ENCODE data around the gene FAM53A. TPM values are rescaled to one million over a fixed set of nuclear protein-coding genes. Genes with fewer than 3 reads are reported as not detected.

Gene FAM53A
- total and polyA plus RNA-seq, 2 of the 13 experiments (the other 11 are each of a cell fraction or from before 2014, with no cell fraction given), result 0.48 to 1.1 TPM

DNA sequence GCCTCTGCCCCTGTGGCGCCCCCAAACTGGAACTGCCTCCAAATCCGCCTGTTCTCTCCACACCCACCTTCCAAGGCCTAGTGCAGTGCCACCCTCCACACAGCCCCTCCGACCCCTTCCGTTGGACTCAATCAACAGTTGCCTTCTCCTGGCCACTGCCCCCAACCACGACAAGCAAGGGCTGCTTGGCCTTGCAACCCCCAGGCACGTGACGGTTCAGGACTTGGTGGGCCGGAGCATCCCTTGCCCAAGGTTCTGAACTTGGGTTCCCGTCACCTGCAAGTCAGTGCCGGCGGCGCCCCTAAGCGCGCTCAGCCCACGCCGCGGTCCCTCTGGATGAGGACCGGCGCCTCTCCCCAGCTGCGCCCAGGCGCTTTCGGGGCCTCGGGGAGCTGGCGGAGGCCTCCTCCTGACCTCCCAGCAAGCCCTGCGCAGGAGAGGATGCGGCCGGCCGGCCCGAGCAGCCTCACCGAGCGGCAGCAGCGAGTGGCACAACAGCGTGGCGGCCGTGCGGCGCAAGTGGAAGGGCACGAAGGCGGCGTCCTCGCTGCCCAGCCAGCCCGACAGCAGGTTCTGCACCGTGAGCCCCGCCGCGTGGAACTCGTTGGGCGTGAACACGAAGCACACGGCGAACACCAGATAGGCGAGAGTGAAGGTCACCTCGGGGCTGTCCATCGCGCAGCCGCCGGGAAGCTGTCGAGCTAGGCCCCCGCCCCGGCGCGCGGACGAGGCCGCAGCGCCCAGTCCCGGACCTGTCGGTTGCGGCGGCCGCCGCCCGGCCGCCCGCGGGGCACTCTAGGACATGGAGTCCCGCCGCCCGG is 36.3 kb upstream of the FAM53A start (continued):
- TF ChIP-seq, protein P1, sequence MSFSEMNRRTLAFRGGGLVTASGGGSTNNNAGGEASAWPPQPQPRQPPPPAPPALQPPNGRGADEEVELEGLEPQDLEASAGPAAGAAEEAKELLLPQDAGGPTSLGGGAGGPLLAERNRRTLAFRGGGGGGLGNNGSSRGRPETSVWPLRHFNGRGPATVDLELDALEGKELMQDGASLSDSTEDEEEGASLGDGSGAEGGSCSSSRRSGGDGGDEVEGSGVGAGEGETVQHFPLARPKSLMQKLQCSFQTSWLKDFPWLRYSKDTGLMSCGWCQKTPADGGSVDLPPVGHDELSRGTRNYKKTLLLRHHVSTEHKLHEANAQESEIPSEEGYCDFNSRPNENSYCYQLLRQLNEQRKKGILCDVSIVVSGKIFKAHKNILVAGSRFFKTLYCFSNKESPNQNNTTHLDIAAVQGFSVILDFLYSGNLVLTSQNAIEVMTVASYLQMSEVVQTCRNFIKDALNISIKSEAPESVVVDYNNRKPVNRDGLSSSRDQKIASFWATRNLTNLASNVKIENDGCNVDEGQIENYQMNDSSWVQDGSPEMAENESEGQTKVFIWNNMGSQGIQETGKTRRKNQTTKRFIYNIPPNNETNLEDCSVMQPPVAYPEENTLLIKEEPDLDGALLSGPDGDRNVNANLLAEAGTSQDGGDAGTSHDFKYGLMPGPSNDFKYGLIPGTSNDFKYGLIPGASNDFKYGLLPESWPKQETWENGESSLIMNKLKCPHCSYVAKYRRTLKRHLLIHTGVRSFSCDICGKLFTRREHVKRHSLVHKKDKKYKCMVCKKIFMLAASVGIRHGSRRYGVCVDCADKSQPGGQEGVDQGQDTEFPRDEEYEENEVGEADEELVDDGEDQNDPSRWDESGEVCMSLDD (CRISPR knock-in tag; IDR thresholded peaks at IDR 0.05; ENCODE audit: borderline replicate concordance), result no peak
- peak; percentile 86 for TF ChIP-seq ZNF451 (CRISPR knock-in tag; IDR thresholded peaks at IDR 0.05)
- no peak for TF ChIP-seq ZNF878 (CRISPR knock-in tag; IDR thresholded peaks at IDR 0.05)
- TF ChIP-seq SPEN (CRISPR knock-in tag; IDR thresholded peaks at IDR 0.05; ENCODE audit: low read depth), result no peak
- TF ChIP-seq ZNF256 (CRISPR knock-in tag; conservative IDR thresholded peaks at IDR 0.05), result 0 out of 2 replicates have a peak, but pooled peaks have one; percentile 20
- TF ChIP-seq ZNF317 (CRISPR knock-in tag; IDR thresholded peaks at IDR 0.05), result peak; percentile 22; the same call in 1 of the 2 replicates
- TF ChIP-seq, protein P2, sequence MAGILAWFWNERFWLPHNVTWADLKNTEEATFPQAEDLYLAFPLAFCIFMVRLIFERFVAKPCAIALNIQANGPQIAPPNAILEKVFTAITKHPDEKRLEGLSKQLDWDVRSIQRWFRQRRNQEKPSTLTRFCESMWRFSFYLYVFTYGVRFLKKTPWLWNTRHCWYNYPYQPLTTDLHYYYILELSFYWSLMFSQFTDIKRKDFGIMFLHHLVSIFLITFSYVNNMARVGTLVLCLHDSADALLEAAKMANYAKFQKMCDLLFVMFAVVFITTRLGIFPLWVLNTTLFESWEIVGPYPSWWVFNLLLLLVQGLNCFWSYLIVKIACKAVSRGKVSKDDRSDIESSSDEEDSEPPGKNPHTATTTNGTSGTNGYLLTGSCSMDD (CRISPR knock-in tag; IDR thresholded peaks at IDR 0.05), result 0 out of 2 replicates have a peak, but pooled peaks have one; percentile 48
- 0 out of 2 replicates have a peak, but pooled peaks have one; percentile 49 for TF ChIP-seq ZNF296 (CRISPR knock-in tag; conservative IDR thresholded peaks at IDR 0.05)
- no peak for TF ChIP-seq ZNF674 (CRISPR knock-in tag; IDR thresholded peaks at IDR 0.05; ENCODE audit: low read depth)
- TF ChIP-seq ZNF367 (CRISPR knock-in tag; IDR thresholded peaks at IDR 0.05; ENCODE audit: borderline replicate concordance), result 0 out of 2 replicates have a peak, but pooled peaks have one; percentile 80
- TF ChIP-seq SOX13 (IDR thresholded peaks at IDR 0.05), result no peak
- no peak for TF ChIP-seq SOX13 (CRISPR knock-in tag; conservative IDR thresholded peaks at IDR 0.05 in 1 of 2, IDR thresholded peaks at IDR 0.05 in 1 of 2)
- TF ChIP-seq U2AF1 (optimal IDR thresholded peaks at IDR 0.05; ENCODE audit: low read depth, low read length), result no peak
- no peak for TF ChIP-seq SP5 (CRISPR knock-in tag; IDR thresholded peaks at IDR 0.05; ENCODE audit: borderline replicate concordance, low read depth)
- 0 out of 2 replicates have a peak, but pooled peaks have one; percentile 31 for TF ChIP-seq ZFP41 (CRISPR knock-in tag; IDR thresholded peaks at IDR 0.05; ENCODE audit: borderline replicate concordance)
- TF ChIP-seq, protein P3, sequence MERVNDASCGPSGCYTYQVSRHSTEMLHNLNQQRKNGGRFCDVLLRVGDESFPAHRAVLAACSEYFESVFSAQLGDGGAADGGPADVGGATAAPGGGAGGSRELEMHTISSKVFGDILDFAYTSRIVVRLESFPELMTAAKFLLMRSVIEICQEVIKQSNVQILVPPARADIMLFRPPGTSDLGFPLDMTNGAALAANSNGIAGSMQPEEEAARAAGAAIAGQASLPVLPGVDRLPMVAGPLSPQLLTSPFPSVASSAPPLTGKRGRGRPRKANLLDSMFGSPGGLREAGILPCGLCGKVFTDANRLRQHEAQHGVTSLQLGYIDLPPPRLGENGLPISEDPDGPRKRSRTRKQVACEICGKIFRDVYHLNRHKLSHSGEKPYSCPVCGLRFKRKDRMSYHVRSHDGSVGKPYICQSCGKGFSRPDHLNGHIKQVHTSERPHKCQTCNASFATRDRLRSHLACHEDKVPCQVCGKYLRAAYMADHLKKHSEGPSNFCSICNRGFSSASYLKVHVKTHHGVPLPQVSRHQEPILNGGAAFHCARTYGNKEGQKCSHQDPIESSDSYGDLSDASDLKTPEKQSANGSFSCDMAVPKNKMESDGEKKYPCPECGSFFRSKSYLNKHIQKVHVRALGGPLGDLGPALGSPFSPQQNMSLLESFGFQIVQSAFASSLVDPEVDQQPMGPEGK (CRISPR knock-in tag; IDR thresholded peaks at IDR 0.05), result no peak
- TF ChIP-seq, protein P4, sequence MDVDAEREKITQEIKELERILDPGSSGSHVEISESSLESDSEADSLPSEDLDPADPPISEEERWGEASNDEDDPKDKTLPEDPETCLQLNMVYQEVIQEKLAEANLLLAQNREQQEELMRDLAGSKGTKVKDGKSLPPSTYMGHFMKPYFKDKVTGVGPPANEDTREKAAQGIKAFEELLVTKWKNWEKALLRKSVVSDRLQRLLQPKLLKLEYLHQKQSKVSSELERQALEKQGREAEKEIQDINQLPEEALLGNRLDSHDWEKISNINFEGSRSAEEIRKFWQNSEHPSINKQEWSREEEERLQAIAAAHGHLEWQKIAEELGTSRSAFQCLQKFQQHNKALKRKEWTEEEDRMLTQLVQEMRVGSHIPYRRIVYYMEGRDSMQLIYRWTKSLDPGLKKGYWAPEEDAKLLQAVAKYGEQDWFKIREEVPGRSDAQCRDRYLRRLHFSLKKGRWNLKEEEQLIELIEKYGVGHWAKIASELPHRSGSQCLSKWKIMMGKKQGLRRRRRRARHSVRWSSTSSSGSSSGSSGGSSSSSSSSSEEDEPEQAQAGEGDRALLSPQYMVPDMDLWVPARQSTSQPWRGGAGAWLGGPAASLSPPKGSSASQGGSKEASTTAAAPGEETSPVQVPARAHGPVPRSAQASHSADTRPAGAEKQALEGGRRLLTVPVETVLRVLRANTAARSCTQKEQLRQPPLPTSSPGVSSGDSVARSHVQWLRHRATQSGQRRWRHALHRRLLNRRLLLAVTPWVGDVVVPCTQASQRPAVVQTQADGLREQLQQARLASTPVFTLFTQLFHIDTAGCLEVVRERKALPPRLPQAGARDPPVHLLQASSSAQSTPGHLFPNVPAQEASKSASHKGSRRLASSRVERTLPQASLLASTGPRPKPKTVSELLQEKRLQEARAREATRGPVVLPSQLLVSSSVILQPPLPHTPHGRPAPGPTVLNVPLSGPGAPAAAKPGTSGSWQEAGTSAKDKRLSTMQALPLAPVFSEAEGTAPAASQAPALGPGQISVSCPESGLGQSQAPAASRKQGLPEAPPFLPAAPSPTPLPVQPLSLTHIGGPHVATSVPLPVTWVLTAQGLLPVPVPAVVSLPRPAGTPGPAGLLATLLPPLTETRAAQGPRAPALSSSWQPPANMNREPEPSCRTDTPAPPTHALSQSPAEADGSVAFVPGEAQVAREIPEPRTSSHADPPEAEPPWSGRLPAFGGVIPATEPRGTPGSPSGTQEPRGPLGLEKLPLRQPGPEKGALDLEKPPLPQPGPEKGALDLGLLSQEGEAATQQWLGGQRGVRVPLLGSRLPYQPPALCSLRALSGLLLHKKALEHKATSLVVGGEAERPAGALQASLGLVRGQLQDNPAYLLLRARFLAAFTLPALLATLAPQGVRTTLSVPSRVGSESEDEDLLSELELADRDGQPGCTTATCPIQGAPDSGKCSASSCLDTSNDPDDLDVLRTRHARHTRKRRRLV (CRISPR knock-in tag; IDR thresholded peaks at IDR 0.05), result no peak
- TF ChIP-seq DNMT1 (CRISPR knock-in tag; IDR thresholded peaks at IDR 0.05), result no peak

Data from HepG2 (cell line).